Measurements from ENCODE around the gene PCSK4.
"Not testable (repeated sequence)": the region's sequence is repeated elsewhere in the genome, so short reads cannot be mapped to it uniquely, and the experiment has no call there.

Gene PCSK4

GRCh38 chr19:1522061-1522460 lies 31.9 kb upstream of the PCSK4 start:
- DNase-seq (ENCODE audit: low read depth, low spot score), result no peak

- DNase-seq (ENCODE audit: low read depth, low spot score), result no peak
These were observed 31.5 kb upstream of the PCSK4 start for GRCh38 chr19:1521636-1522035.

GRCh38 chr19:1520203-1520780 lies 30.1 kb upstream of the PCSK4 start:
- no peak for DNase-seq (ENCODE audit: low read depth, low spot score)

- DNase-seq (ENCODE audit: low read depth, low spot score), result not testable (repeated sequence)
These were observed 29.7 kb upstream of the PCSK4 start for GRCh38 chr19:1519802-1520201.

- DNase-seq (ENCODE audit: low read depth, low spot score), result no peak
These were observed 28.3 kb upstream of the PCSK4 start for GRCh38 chr19:1518471-1518870.

GRCh38 chr19:1516395-1516753 lies 26.2 kb upstream of the PCSK4 start:
- no peak for DNase-seq (ENCODE audit: low read depth, low spot score)

GRCh38 chr19:1514986-1515721 lies 25.0 kb upstream of the PCSK4 start:
- no peak for DNase-seq (ENCODE audit: low read depth, low spot score)

GRCh38 chr19:1514295-1514661 lies 24.1 kb upstream of the PCSK4 start:
- no peak for DNase-seq (ENCODE audit: low read depth, low spot score)

- DNase-seq (ENCODE audit: low read depth, low spot score), result no peak
These were observed 23.5 kb upstream of the PCSK4 start for GRCh38 chr19:1513499-1514294.

- no peak for DNase-seq (ENCODE audit: low read depth, low spot score)
These were observed 22.7 kb upstream of the PCSK4 start, which contains the start of gene ADAMTSL5 for GRCh38 chr19:1512671-1513498. ADAMTSL5 (minus strand) TSS chr19:1513019; CDS start chr19:1510943, 2,076 bp downstream.

GRCh38 chr19:1511318-1512317 lies 21.5 kb upstream of the PCSK4 start:
- DNase-seq (ENCODE audit: low read depth, low spot score), result no peak

- no peak for DNase-seq (ENCODE audit: low read depth, low spot score)
These were observed 20.7 kb upstream of the PCSK4 start for GRCh38 chr19:1510807-1511206.

GRCh38 chr19:1510442-1510806 lies 20.3 kb upstream of the PCSK4 start:
- no peak for DNase-seq (ENCODE audit: low read depth, low spot score)

GRCh38 chr19:1509602-1510441 lies 19.7 kb upstream of the PCSK4 start:
- DNase-seq (ENCODE audit: low read depth, low spot score), result no peak

- no peak for DNase-seq (ENCODE audit: low read depth, low spot score)
These were observed 18.3 kb upstream of the PCSK4 start for GRCh38 chr19:1508507-1508856.

GRCh38 chr19:1507763-1508506 lies 17.8 kb upstream of the PCSK4 start:
- peak; percentile 85 for DNase-seq (ENCODE audit: low read depth, low spot score)

GRCh38 chr19:1507192-1507660 lies 17.1 kb upstream of the PCSK4 start:
- DNase-seq (ENCODE audit: low read depth, low spot score), result no peak

- no peak for DNase-seq (ENCODE audit: low read depth, low spot score)
These were observed 16.1 kb upstream of the PCSK4 start for GRCh38 chr19:1505991-1506881.

All from smooth muscle cell of the brain vasculature (primary cell).